Measurements from ENCODE around the gene TMEM256. TPM values are rescaled to one million over a fixed set of nuclear protein-coding genes. Genes with fewer than 3 reads are reported as not detected.

Gene TMEM256
- total and polyA plus RNA-seq, 2 of the 8 experiments (the other 6 are each of a cell fraction or from before 2014, with no cell fraction given): 97.0 to 350 TPM

- TF ChIP-seq POLR2A (IDR thresholded peaks at IDR 0.05; ENCODE audit: control extremely low read depth in 1 of 2, low read depth in 2 of 2, low read length in 2 of 2) (no peak), GABPA (IDR thresholded peaks at IDR 0.05; ENCODE audit: borderline replicate concordance, insufficient read depth, low read length) (no peak)
- TF ChIP-seq, protein P1, sequence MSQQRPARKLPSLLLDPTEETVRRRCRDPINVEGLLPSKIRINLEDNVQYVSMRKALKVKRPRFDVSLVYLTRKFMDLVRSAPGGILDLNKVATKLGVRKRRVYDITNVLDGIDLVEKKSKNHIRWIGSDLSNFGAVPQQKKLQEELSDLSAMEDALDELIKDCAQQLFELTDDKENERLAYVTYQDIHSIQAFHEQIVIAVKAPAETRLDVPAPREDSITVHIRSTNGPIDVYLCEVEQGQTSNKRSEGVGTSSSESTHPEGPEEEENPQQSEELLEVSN (IDR thresholded peaks at IDR 0.05): no peak
These were observed 22.4 kb upstream of the TMEM256 start (continued) for GRCh38 chr17:7426203-7426863.

All from H1 (cell line).